ENCODE data around the gene MBP. TPM values are rescaled to one million over a fixed set of nuclear protein-coding genes. Genes with fewer than 3 reads are reported as not detected.

The MBP gene
- total RNA-seq, 1 experiment from 2014 or later = 31.6 TPM

- intact Hi-C loops (cut with micrococcal nuclease) = no loop called here
- H3K36me3 Mint-ChIP-seq (ENCODE audit: insufficient read depth, unreplicated experiment) = peaks cover 26% of the 10 kb centered on the region
- no peak overlapping the region for H3K27ac Mint-ChIP-seq (ENCODE audit: low read depth, unreplicated experiment)
- no peak overlapping the region for H3K4me3 Mint-ChIP-seq (ENCODE audit: unreplicated experiment)
- no peak for TF ChIP-seq CTCF (IDR thresholded peaks at IDR 0.05; ENCODE audit: unreplicated experiment)
- H3K4me1 Mint-ChIP-seq (ENCODE audit: insufficient read depth, unreplicated experiment) = peaks cover 9% of the 10 kb centered on the region
- no peak for DNase-seq (ENCODE audit: unreplicated experiment)
- ChIA-PET CTCF (no interaction called here), POLR2A (no interaction called here)
- no peaks in the 10 kb centered on the region for H3K9me3 Mint-ChIP-seq (ENCODE audit: unreplicated experiment)
- H3K27me3 Mint-ChIP-seq (ENCODE audit: insufficient read depth, unreplicated experiment) = no peaks in the 10 kb centered on the region
- BruUV-seq (replicated peaks) = no TSS peak
These were observed 26.3 kb downstream of the MBP start for GRCh38 chr18:77106331-77106730.

- no peak for DNase-seq (ENCODE audit: unreplicated experiment)
- Mint-ChIP-seq H3K4me1 (ENCODE audit: insufficient read depth, unreplicated experiment) (peaks cover 16% of the 10 kb centered on the region), H3K27me3 (ENCODE audit: insufficient read depth, unreplicated experiment) (no peaks in the 10 kb centered on the region), H3K36me3 (ENCODE audit: insufficient read depth, unreplicated experiment) (peaks cover 26% of the 10 kb centered on the region), H3K27ac (ENCODE audit: low read depth, unreplicated experiment) (no peak overlapping the region), H3K9me3 (ENCODE audit: unreplicated experiment) (no peaks in the 10 kb centered on the region), H3K4me3 (ENCODE audit: unreplicated experiment) (no peak overlapping the region)
- TF ChIP-seq CTCF (IDR thresholded peaks at IDR 0.05; ENCODE audit: unreplicated experiment) = no peak
- ChIA-PET CTCF (interaction anchor here (0.7 to 1.3 kb wide), 2 partner anchors 110 to 184 kb away, joined by 3 read pairs; no protein-coding TSS in a partner anchor), POLR2A (interaction anchor here (1.1 kb wide), 1 partner anchor 26 kb away, joined by 4 read pairs; no protein-coding TSS in a partner anchor)
- intact Hi-C loops (cut with micrococcal nuclease) = no loop called here
- BruUV-seq (replicated peaks) = no TSS peak
These were observed 26.9 kb downstream of the MBP start for GRCh38 chr18:77105680-77106079.

- no TSS peak for BruUV-seq (replicated peaks)
- CTCF ChIA-PET = interaction anchor here (0.7 to 1.3 kb wide), 2 partner anchors 109 to 183 kb away, joined by 3 read pairs; no protein-coding TSS in a partner anchor
These were observed 27.6 kb downstream of the MBP start for GRCh38 chr18:77105028-77105427.

GRCh38 chr18:77103991-77104531, 28.5 kb downstream of the MBP start:
- Mint-ChIP-seq H3K27me3 (ENCODE audit: insufficient read depth, unreplicated experiment) (no peaks in the 10 kb centered on the region), H3K4me3 (ENCODE audit: unreplicated experiment) (no peak overlapping the region), H3K4me1 (ENCODE audit: insufficient read depth, unreplicated experiment) (peaks cover 20% of the 10 kb centered on the region), H3K36me3 (ENCODE audit: insufficient read depth, unreplicated experiment) (peaks cover 25% of the 10 kb centered on the region), H3K9me3 (ENCODE audit: unreplicated experiment) (no peaks in the 10 kb centered on the region), H3K27ac (ENCODE audit: low read depth, unreplicated experiment) (no peak overlapping the region)
- no TSS peak for BruUV-seq (replicated peaks)
- intact Hi-C loops (cut with micrococcal nuclease) = no loop called here
- no peak for DNase-seq (ENCODE audit: unreplicated experiment)
- ChIA-PET CTCF (interaction anchor here (0.6 kb wide), 1 partner anchor 17 kb away, joined by 3 read pairs; no protein-coding TSS in a partner anchor), POLR2A (interaction anchor here (0.7 to 1.4 kb wide), 2 partner anchors 10 to 15 kb away, joined by 3 to 4 read pairs; no protein-coding TSS in a partner anchor)
- no peak for TF ChIP-seq CTCF (IDR thresholded peaks at IDR 0.05; ENCODE audit: unreplicated experiment)

More at GRCh38 chr18:77105028-77105427, 27.6 kb downstream of the MBP start:
- Mint-ChIP-seq H3K9me3 (ENCODE audit: unreplicated experiment) (no peaks in the 10 kb centered on the region), H3K27ac (ENCODE audit: low read depth, unreplicated experiment) (no peak overlapping the region), H3K4me1 (ENCODE audit: insufficient read depth, unreplicated experiment) (peaks cover 20% of the 10 kb centered on the region), H3K4me3 (ENCODE audit: unreplicated experiment) (no peak overlapping the region), H3K36me3 (ENCODE audit: insufficient read depth, unreplicated experiment) (peaks cover 20% of the 10 kb centered on the region), H3K27me3 (ENCODE audit: insufficient read depth, unreplicated experiment) (no peaks in the 10 kb centered on the region)
- TF ChIP-seq CTCF (IDR thresholded peaks at IDR 0.05; ENCODE audit: unreplicated experiment) = no peak
- POLR2A ChIA-PET = interaction anchor here (1.1 kb wide), 1 partner anchor 26 kb away, joined by 4 read pairs; no protein-coding TSS in a partner anchor
- DNase-seq (ENCODE audit: unreplicated experiment) = no peak
- intact Hi-C loops (cut with micrococcal nuclease) = no loop called here
